A549 treated with RU486 at 1 μM for 4 hours (cell line): Measurements from ENCODE around the gene RNMT. TPM values are rescaled to one million over a fixed set of nuclear protein-coding genes. Genes with fewer than 3 reads are reported as not detected.

Source experiments
- total RNA-seq: library from RNA; stranded (reverse); fragments of 200-300 nt; extraction: Qiagen RNA extraction; gene quantifications from 5 replicates; pipeline ENCODE4 v1.2.3, GENCODE V29; 2022; ENCODE audit warnings: low read depth

Gene RNMT
- total RNA-seq: 18.2 to 21.0 TPM (median 18.8 TPM) in 5 replicates

GRCh38 chr18:13726232-13726971, at the start of gene RNMT, which contains the start of gene FAM210A:
TSS of gene RNMT (plus strand) at chr18:13726673. CDS start at chr18:13731518, 4,845 bp downstream.
TSS of gene FAM210A (minus strand) at chr18:13726558. CDS start at chr18:13682077, 44,481 bp downstream.

Other genes with a start within 250 kb of the RNMT start
- 16.7 to 27.0 TPM (median 23.6 TPM) in 5 replicates for gene FAM210A, start 115 bp upstream of the RNMT start, total RNA-seq
- gene MC5R, start 97.5 kb downstream of the RNMT start, total RNA-seq: 0.07 TPM in 1 of 5 replicates, not detected in the others
- gene MC2R, start 188.9 kb downstream of the RNMT start, total RNA-seq: not detected in 5 replicates